HG02938 (cell line): ENCODE results near the gene GPR37L1.

Experiments
- ATAC-seq: cut with Tn5 transposase; IDR thresholded peaks from one replicate; pipeline ENCODE4 v1.9.1; 2021; ENCODE audit warnings: mild to moderate bottlenecking, moderate library complexity; ENCODE audit not compliant: unreplicated experiment

GPR37L1 gene

DNA sequence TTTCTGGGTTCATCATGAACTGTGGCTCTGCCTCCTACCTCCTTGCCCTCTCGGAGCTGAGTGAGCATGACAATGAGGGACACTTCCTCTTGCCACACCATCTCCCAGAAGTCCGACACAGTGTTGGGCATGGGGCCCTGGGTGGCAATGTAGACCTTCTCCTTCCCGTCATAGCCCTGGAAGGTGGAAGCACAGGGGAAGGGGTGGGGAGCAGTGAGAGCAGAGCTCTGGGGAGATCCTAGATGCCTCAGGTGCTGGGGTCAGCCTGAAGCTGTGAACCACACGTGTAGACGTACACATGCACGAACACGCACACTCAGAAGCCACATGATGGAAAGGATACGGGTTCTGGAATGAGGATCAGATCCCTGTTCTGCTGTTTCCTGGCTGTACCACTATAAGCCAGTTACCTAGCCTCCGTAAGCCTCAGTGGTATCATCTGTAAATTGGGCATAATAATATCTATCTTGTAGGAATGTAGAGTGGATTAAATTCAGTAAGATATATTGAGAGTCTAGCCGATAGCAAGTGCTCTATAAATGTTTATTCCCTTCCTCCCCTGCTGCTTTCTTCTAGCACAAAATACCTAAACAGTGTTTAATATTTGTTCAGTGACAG, 31.5 kb downstream of the GPR37L1 start:
- no peak for ATAC-seq

DNA sequence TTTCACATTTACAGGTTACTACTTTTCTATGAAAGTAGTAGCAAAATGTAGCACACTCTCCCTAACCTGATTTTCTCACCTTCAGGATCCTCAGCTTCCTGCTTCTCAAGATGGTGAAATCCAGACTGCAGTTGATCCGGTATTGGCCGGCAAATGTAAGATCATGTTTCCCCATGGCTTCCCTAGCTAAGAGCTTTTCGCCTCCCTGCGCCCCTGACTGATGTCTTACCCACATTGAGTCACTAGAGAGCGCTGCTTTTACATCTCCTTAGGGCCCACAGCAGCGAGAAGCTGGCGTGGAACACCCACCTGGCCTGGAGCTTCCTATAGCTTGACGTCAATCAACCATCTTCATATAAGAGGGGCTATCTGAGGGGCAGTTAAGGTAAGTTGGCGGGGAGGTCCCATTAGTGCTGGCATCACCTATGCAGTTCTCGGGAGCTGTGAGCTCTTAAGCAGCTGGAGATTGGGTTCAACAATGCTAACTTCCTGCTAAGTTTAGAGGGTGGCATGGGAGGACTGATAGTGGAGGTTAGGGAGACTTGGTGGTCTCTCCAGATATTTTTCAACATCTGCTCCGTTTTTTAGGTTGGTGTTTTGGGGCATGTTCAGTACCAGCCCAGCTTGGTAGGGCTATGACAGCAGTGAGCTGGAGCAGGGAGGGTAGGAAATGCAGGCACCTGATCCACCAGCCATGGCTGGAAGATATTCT, 32.2 kb downstream of the GPR37L1 start:
- ATAC-seq = no peak

DNA sequence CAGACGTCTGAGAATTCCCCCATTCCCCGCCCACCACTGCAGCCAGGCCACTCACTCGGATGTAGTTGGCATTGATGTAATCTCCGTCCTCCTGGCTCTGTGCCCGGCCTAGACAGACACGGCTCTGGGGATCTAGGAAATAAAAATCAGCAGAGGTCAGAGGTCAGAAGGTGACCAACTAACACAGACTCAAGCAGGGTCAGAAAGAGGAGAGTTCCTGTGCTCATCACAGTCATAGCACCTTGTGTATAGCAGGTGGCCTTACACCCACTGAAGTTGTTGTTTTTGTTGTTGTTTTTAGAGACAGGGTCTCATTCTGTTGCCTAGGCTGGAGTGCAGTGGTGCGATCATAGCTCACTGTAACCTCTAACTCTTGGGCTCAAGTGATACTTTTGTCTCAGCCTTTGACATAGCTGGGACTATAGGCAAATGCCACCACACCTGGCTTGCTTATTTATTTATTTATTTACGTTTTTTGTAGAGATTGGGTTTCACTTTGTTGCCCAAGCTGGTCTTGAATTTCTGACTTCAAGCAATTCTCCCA, 32.8 kb downstream of the GPR37L1 start:
- no peak for ATAC-seq

DNA sequence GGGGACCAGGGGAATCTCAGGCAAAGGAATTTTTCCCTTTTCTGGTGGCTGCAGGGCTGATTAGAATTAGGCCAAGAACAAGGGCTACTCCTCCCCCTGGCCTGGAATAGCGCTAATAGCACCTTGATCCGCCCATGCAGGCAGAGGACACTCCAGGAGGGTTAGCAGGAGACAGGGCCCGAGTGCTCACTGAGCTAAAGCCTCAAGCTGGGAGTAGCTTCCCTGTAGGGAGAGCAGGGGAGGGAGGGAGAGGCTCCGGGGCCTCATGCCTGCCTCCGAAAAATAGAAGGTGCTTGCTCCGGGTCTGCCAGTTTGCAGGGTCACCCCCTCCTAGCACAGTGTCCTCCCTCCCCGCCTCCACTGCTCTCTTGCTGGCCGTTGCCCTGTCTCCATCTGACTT, 33.9 kb downstream of the GPR37L1 start:
- ATAC-seq = no peak

DNA sequence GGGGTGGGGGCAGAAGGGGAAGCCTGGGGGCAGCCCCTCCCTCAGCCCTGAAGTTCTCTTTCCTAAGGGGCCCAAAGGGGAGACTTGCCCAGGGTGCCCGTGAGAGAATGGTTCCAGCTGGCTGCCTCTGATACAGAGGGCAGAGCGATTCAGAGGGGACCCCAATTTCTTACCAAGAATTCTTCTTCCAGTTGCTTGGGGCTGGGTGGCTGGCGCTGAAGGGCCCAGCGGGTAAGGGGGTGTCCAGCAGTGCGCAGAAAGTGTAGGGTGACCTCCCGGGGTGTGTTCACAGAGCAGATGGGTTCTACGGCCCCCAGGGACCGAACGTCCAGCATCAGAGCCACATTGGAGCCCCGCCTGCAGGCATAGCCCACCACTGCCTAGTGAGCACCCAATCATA, 35.2 kb downstream of the GPR37L1 start:
- no peak for ATAC-seq

DNA sequence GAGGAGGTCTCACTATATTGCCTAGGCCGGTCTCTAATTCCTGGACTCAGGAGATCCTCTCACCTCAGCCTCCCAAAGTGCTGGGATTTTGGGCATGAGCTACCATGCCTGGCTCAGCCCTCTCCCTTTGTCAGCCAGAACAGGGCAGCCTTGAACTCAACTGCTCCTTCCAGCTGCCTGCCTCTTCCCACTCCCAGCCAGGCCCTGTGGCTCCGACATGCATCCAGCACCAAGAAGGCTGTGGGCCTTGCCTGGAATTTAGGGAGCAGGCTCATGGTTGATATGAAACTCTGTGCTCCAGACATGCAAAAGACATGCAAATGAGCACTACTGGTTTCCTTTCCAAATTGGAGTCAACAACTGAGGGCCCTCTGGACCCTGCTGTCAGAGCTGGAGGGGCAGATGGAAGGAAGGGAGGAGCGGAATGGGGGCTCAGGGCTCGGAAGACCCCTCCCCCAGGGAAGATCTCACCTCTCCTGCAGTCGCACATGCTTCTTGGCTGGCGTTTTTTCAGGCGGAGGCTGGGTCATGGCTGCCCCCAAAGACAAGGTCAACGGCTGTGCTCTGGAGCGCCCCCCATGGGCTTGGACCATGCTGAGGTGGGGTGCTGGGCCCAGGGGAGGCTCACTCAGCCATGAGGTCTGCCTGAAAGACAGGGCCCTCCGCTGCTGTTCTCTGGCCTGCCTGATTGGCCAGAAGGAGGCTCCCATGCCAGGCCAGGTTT, 36.3 kb downstream of the GPR37L1 start:
- ATAC-seq = no peak

DNA sequence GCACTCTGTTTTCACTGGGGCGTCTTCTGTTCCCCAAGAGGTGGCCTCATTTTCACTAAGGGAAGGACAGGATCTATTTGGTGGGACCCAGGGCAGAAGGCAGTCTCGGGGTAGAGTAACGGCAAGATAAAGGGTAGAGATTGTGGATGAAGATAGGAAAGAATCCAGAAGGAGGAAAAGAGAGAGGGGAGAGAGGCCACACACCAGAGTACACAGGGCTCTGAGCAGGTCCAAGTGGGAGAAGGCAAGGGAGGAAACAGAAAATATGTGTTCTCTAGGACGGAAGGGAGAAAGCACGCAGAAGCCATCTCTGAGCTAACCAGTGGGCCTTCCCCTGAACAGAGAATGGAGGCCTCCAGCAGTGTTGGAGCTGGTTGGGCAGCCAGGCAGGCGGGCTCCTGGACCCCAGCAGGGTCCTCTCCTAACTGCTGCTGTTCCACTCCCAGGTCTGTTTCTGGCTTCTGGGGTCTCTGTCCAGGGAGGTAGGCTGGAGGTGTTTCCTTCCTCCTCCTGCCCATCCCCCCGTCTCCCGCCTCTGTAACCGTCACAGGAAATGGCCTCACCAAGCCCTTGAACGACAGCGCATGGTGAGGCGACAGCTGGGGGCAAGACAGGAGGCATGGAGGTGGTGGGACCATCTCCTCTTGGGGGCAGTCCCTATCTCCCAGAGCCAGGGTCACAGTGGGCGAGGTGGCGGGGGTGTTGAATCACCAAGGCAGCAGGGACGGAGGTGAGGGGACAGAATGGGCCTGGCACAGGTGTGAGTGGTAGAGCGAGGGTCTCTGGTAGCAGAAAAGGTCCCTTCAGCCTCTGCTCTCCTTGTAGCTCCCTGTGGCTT, 37.0 kb downstream of the GPR37L1 start:
- ATAC-seq = no peak

DNA sequence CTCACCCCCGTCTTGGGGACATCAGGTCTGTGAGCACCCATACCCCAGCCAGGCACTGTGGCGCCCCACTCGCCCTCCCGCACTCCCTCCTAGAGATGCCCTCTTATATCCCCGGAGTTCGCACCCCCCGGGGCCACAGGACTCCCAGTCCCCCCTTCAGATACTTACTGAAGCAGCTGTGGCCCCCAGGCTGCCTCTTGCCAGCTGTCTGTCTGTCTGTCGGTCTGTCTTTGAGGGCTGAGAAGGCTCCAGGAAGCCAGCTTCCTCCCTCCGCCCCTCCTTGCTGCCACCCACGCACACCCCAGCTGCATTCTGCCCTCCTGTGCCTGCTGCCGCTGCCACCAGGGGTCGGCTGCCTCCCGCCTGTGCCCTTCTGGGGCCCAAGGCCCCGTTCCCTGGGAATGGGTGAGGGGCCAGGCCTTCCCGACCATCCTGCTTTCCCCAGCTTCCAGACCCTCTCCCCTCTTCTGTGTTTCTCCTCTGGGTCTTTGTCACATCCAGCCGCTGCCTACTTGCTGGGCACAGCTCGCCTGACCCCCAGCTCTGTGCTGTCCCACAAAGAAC, 37.7 kb downstream of the GPR37L1 start, which contains the start of gene PTPN7:
PTPN7 (minus strand) TSS at position 226 of the 564 bp plus-strand sequence. CDS start 1,200 bp downstream, outside the sequence.
- ATAC-seq = no peak

DNA sequence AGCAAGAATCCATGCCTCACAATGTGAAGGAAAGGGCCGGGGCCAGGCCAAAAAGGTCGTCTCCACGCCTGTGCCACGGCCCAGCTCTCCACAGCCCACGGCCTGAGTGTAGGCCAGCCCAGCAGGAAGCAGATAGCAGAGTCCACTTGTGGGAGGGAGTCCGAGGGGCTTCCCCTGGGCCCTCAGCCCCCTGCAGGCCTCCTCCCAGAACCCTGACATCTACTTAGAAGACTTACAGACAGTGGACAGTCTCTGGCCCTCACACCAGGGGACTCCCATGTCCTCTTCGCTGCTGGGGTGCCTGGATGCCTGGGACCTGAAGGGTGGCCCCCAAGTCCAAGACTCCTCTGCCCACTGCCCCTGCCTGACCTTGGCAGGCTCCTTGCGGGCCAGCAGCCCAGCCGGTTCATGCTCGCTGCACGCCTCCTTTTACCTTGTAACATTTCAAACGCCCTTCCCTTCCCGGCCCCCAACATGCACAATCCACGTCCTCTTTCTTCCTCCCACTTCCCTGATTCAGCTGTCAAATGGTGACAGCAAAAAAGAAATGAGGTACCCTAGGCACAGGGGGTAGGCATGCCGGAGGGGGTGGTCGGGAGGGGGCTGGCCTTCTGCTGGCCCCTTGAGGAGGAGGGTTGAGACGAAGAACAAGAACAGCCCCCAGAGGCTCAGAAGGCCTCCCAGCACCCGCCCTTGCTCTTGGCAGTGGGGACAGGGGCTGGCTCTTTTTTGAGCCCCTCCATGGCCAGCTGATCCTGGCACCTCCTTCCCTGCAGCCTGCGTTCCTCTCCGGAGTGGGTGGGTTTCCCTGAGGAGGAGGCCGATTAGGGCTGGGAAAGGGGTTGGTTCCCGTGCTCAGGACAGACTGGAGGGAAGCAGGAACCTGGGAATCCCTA, 38.7 kb downstream of the GPR37L1 start:
- no peak for ATAC-seq

DNA sequence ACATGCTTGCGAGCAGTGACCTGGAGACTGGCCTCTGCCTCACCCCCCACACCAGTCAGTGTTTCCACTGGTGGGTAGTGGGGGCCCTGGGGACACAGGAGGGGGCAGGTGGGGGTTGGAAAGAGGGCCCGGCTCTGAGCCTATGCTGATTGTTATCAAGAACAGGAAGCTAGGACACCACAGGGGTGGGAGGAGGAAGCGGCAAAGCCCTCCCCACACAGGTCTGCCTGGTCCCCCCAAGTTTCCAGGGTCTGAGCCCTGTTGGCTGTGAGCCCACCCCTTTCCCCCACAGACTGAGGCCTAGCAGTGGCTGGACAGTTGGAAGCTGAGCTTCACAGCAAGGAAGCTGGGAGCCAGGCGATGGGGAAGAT, 39.3 kb downstream of the GPR37L1 start:
- no peak for ATAC-seq

DNA sequence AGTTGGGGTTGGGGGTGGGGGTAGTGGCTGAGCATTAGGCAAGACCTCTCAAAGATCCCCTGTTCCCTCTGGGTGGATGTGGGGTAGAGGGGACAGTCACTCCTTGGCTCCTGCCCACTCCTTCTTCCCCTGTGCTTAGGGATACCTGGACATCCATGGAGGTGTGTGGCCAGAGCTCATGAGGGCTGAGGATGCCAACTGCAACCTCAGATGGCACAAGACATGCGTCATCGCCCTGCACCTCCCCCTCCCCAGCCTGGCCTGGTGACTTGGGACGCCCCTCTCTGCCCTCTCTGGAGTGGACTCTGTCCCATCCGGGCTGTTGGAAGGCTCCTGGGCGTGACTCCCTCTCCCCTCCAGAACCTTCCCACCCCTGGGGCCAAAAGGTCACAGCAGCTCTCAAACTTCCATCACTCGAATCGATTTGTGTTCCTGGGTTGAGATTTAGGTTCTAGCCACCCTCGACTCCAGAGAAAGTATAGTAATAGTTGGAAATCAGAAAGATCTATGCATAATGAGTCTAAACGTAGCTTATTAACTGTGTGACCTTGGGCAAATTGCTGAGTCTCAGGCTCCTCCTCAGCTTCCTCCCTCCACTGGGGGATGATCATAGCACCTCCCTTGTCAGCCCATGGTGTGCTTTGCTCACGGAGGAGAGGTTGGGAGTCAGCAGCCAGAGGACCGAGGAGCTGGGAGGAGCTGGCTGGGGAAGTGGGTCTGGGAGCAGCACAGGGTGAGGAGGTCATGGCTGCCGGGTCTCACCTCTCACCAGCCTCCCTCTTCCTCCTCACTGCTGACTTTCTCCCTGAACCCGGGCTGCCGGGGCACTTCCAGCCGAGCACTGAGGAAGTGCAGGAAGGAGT, 39.9 kb downstream of the GPR37L1 start:
- ATAC-seq = no peak

DNA sequence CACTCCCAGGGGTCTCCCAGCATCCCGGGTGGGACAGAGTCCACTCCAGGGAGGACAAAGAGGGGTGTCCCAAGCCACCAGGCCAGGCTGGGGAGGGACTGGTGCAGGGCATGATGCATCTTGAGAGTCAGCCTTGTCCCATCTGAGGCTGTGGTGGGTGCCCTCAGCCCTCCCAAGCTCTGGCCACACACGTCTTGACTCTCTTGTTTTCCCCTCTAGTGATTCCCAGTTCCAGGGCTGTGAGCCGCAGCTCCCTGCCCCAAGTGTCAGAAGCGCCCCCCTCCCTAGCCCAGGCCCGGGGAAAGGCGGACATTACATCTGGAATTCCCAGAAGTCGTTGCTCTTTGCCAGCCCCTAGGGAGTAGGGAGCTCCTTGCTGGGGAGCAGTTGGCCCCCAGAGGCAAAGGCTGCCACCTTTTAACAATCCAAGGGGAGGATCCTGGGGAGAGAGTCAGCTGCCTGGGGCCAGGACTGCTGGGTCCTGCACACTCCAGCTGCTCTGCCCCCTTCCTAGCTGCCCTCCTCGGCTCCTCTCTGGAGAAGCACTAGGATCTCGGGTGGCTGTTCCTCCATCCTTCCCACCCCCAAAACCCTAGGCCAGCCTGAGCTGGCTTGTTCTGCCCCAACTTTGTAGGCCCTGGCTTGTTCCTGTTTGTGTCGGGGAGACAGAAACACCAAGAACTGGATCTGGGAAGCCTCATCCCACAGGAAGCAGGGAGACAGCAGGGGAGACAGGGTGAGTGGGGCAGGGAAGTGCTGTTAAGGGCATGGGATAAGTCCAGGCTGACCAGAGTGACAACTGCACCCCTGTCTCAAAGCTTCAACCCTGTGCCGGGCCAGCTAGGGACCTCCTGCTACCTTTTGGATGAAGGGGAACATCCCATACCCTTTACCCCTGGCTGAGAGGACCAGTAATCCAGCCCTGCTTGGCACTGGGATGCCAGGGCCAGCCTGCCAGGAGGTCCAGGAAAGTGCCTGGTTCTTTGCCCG, 40.9 kb downstream of the GPR37L1 start:
- ATAC-seq = no peak

DNA sequence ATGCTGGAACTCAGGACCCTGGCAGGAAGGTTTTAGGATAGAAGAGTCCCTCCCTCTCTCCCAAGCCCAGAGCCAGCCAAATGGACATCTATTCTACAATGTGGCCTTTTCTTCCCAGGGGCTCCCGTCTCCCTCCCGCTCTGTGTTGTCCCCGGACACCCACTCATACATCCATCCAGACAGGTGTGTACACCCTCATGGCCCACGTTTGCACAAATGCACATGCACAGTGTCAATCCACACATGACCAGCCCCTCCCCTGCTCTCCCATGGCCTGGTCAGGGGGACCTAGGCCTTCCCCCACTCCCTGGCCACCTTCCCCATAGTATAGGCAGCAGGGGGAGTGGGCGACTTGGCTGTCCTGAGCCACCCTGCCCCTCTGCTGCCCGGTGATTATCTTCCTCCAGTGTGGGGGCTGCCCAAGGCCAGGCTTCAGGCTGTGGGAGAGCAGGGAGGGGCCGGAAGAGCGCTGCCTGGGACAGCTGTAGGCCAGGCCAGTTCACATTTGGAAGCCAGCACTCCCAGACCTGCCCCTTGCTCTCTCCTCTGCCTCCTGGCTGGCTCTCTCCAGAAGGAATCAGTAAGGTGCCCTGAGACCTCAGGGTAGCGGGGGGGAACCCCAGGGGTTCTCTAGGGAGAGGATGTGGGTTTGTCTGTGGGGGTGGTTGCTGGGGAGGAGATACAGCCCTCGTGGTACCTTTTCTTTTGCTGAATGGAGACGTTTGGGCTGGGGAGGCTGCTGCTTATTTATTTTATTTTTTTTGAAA, 41.7 kb downstream of the GPR37L1 start:
- ATAC-seq = peak; percentile 47

DNA sequence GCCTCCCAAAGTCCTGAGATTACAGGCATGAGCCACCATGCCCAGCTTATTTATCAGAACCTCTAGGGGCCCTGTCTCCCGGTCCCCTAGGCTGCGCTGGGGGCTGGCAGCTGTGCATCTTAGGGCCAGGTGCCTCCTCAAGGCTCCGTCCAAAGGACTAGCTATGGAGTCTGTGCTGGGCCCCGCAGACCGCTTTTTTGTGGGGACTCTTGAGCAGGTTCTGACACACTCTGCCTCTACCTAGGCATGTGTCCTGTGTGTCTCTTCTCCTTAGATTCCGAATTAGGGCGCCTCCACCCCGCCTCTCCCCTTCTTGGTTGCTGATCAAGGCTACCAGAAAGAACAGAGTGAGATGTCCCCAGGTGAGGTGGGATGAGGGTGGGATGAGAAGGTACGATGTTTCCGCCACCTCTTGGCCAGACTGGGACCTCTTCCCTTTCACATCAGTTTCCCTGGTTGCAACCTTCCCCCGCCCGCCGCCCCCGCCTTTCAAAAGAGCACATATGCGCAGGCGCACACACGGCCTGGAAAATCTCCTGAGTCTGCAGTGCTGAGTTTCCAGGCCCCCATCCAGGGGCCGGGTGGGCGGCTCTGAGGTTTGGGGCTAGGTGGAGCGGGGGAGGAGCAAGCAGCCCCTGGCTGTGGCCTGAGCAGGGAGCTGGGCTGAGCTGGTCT, 42.7 kb downstream of the GPR37L1 start:
- ATAC-seq = no peak

DNA sequence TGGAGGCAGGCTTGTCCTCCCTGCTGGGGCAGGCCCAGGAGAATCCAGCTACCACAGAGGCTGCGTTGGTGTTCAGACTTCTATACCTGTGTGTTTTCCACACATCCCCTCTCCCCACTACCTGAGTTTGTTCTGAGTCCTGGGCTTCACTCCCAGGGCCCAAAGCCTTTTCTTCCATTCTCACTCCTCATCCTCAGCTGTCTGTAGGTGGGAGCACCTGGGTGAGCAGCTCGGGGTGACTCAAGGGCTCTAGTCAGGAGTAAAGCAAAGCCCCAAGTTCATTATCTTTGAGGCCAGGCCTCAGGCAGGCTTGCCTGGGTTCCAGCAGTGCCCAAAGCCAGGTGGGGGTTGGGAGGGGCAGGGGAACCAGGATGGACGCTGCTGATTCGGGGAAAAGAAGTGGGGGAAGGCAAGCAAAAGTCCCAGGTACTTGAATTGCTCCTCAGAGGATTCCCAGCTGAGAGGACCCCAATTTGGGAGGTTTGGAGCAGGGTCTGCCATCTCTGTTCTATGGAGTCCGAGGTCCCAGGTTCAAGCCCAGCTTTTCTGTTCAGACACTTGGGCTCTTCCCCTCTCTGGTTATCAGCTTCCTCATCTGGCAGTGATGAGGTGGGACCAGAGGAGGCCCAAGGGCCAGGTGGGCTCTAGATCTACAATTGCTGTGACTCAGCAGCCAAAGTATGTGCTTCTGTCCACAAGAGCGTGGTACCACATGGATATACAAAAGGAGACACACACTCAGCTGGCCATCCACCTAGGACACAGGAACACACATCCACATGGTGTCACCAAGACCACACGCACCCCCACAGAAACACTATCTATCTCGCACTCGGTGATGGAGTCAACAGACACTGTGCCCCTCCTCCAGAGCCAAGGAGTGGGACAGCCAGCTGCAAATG, 43.5 kb downstream of the GPR37L1 start:
- ATAC-seq = no peak
